ENCODE measurements around the gene DOCK9.
A peak's percentile ranks its signal among the peaks of the same experiment; 100 is the strongest.

The DOCK9 gene

DNA sequence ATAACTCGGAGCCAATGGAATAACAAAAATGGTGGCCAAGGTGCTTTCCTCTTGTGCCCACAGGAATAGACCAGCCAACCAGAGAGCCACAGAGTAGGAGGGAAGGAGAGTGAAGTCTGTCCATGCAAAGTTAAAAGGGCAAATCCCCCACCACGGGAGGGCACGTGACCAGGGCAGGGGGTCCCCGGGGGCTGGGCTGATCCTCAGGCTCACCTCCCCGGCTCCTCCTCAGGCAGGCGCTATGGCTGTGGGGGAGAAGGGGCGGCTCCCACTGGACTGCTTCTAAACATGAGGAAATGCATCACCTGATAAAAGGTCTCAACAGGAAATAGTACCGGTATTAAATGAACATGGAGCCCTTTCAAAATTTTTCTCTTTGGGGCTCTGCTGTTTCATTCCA is 152.2 kb downstream of the DOCK9 start:
- in situ Hi-C loops (cut with HindIII; ENCODE audit: low sequenced_read_pairs): no loop called here
- DNase-seq (ENCODE audit: low read depth): no peak
- H3K4me3 ChIP-seq (ENCODE audit: low read depth, low read length): no peak overlapping the region
- TF ChIP-seq CTCF (IDR thresholded peaks at IDR 0.05; ENCODE audit: low read depth, low read length, missing control alignments): no peak

DNA sequence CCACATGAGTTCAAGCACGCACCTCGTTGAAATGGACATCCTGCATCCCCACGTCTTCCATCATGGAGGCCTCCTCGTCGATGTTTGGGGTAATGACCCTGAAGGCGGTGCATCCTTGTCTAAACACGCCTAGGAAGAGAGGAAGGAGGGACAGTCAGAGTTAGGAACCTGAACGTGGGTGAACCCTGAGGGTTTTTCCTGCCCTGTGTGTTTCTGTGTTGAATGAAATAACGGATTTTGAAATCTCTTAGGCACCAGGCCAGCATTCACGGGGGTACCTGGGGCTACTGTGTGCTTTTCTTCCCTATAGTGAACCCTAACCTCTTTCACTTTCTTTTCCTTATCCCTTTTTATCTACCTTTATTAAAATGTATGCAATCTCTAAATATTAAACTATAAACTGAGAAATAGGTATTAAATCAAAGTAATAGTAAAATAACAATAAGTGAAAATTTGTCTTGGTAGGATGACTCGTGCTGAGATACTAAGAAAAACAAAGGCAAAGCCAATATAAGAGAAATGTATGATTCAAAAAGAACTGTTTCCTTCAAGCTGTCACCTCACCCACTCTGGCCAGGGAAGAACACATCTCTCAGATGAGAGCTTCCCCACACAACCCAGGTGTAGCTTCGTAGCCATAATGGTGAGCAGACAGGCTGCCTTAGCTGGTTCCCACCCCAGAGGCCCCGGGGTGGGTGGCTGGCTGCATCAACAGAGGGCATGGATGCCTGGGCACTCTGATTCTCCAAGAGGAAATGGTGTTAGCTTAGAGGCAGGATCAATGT is 153.3 kb downstream of the DOCK9 start:
- DNase-seq (ENCODE audit: low read depth): no peak
- H3K4me3 ChIP-seq (ENCODE audit: low read depth, low read length): no peak overlapping the region
- TF ChIP-seq CTCF (IDR thresholded peaks at IDR 0.05; ENCODE audit: low read depth, low read length, missing control alignments): no peak
- in situ Hi-C loops (cut with HindIII; ENCODE audit: low sequenced_read_pairs): loop anchor here (5.0 kb wide), 2 partner anchors 48 to 107 kb away; no protein-coding TSS in a partner anchor

GRCh38 chr13:98823442-98823841 is 154.4 kb downstream of the DOCK9 start:
- no peak overlapping the region for H3K4me3 ChIP-seq (ENCODE audit: low read depth, low read length)
- no peak for DNase-seq (ENCODE audit: low read depth)
- TF ChIP-seq CTCF (IDR thresholded peaks at IDR 0.05; ENCODE audit: low read depth, low read length, missing control alignments): no peak
- in situ Hi-C loops (cut with HindIII; ENCODE audit: low sequenced_read_pairs): loop anchor here (5.0 kb wide), 2 partner anchors 49 to 106 kb away; no protein-coding TSS in a partner anchor

DNA sequence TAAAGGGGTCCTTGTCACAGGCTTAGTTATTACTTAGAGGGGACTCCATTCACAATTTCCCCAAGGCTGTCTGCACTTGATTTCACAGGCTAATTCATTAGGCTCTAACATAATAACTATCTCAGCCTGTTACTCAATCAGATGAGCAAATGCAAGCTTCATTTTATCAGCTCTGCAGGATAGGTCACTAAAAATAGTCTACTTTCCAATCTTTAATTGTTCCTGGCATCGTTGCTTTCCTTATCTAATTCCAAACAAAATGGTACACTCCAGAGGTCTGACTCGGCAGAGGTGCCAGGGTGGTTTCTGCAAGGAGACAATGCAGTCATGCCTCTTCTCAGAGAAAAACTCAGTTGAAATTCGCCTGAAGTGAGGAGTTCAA is 155.6 kb downstream of the DOCK9 start:
- no peak for TF ChIP-seq CTCF (IDR thresholded peaks at IDR 0.05; ENCODE audit: low read depth, low read length, missing control alignments)
- no peak for DNase-seq (ENCODE audit: low read depth)
- H3K4me3 ChIP-seq (ENCODE audit: low read depth, low read length): no peak overlapping the region
- in situ Hi-C loops (cut with HindIII; ENCODE audit: low sequenced_read_pairs): loop anchor here (5.0 kb wide), 2 partner anchors 50 to 105 kb away; no protein-coding TSS in a partner anchor

DNA sequence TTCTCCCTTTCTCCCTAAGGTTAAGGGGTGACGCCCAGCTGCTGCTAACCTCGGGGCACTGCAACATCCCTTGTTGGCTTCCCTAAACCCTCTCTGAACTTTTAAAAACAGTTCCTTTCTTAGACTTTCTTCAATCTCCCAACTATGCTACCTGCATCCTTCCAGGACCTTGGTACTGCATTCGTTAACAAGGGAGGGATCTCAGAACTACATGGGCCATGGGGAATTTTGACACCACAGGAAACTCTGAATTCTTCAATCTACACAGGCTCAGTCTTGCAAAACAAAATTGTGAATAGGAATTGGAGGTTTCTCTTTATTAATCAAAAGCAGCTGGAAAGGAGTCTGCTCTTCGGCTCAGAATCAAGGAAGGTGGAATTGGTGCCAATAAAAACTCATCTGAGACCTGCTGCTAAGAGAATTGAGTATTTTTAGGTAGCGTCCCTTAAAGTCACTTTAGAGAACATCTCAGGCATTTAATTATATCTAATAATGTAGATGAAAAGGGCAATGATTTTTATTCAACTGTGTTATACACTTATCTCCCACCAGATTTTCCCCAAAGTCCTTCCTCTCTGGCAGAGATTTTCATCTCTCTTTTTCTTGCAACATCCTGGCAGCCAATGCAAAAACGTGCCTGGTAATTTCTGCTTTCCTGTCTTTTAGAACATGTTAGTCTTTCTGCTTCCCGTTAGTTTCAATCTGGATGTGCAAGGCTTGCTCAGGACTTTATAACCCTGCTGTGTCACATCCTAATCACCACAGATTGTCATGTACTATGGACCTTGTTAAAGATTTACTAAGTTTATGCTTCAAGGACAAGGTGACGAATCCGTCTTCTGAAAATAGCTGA is 156.3 kb downstream of the DOCK9 start:
- peak; percentile 41 for DNase-seq (ENCODE audit: low read depth)
- no peak overlapping the region for H3K4me3 ChIP-seq (ENCODE audit: low read depth, low read length)
- no peak for TF ChIP-seq CTCF (IDR thresholded peaks at IDR 0.05; ENCODE audit: low read depth, low read length, missing control alignments)
- in situ Hi-C loops (cut with HindIII; ENCODE audit: low sequenced_read_pairs): loop anchor here (5.0 kb wide), 2 partner anchors 51 to 104 kb away; no protein-coding TSS in a partner anchor

- no peak for DNase-seq (ENCODE audit: low read depth)
- no peak overlapping the region for H3K4me3 ChIP-seq (ENCODE audit: low read depth, low read length)
- in situ Hi-C loops (cut with HindIII; ENCODE audit: low sequenced_read_pairs): loop anchor here (5.0 kb wide), 2 partner anchors 51 to 104 kb away; no protein-coding TSS in a partner anchor
- no peak for TF ChIP-seq CTCF (IDR thresholded peaks at IDR 0.05; ENCODE audit: low read depth, low read length, missing control alignments)
These were observed 157.0 kb downstream of the DOCK9 start for GRCh38 chr13:98820744-98821371.

Data from astrocyte of the cerebellum (primary cell).